ENCODE measurements around the gene NDUFS6. TPM values are rescaled to one million over a fixed set of nuclear protein-coding genes. Genes with fewer than 3 reads are reported as not detected.

Gene NDUFS6
- total RNA-seq, 1 donor from 2014 or later = 26.7 TPM

DNA sequence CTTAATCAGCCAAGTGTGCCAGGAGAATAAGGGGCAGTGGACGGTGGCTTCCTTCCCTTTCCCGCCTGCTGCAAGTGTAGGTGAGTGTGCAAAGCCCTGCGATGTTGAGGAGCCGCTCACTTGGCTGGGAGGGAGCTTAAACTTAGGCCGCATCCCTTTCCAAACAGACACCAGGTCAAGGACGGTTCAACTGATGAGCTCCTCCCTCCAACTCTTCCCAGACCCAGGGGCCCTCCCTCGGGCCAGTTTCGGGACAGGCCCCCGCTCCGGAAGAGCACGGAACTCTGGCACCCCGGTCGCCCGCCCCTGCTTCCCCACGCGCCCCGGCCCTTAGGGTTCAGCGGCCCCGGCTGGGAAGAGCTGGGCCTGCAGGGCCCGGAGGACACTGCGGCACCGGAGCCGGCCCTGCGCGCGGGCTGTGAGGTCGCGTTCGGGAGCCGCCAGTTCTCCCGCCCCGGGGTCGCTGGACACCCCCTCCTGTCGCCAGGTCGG lies 2.1 kb upstream of the NDUFS6 start:
- Mint-ChIP-seq H3K4me1 (peaks cover 26% of the 10 kb centered on the region), H3K27ac (no peak overlapping the region), H3K36me3 (peaks cover 29% of the 10 kb centered on the region), H3K4me3 (peak overlapping the region; percentile 89), H3K27me3 (ENCODE audit: low read depth) (no peaks in the 10 kb centered on the region), H3K9me3 (no peaks in the 10 kb centered on the region)
- DNase-seq (ENCODE audit: low spot score in 2 of 2, unreplicated experiment in 2 of 2) = no peak
- TF ChIP-seq, protein P1, sequence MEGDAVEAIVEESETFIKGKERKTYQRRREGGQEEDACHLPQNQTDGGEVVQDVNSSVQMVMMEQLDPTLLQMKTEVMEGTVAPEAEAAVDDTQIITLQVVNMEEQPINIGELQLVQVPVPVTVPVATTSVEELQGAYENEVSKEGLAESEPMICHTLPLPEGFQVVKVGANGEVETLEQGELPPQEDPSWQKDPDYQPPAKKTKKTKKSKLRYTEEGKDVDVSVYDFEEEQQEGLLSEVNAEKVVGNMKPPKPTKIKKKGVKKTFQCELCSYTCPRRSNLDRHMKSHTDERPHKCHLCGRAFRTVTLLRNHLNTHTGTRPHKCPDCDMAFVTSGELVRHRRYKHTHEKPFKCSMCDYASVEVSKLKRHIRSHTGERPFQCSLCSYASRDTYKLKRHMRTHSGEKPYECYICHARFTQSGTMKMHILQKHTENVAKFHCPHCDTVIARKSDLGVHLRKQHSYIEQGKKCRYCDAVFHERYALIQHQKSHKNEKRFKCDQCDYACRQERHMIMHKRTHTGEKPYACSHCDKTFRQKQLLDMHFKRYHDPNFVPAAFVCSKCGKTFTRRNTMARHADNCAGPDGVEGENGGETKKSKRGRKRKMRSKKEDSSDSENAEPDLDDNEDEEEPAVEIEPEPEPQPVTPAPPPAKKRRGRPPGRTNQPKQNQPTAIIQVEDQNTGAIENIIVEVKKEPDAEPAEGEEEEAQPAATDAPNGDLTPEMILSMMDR (IDR thresholded peaks at IDR 0.05; ENCODE audit: unreplicated experiment) = no peak

DNA sequence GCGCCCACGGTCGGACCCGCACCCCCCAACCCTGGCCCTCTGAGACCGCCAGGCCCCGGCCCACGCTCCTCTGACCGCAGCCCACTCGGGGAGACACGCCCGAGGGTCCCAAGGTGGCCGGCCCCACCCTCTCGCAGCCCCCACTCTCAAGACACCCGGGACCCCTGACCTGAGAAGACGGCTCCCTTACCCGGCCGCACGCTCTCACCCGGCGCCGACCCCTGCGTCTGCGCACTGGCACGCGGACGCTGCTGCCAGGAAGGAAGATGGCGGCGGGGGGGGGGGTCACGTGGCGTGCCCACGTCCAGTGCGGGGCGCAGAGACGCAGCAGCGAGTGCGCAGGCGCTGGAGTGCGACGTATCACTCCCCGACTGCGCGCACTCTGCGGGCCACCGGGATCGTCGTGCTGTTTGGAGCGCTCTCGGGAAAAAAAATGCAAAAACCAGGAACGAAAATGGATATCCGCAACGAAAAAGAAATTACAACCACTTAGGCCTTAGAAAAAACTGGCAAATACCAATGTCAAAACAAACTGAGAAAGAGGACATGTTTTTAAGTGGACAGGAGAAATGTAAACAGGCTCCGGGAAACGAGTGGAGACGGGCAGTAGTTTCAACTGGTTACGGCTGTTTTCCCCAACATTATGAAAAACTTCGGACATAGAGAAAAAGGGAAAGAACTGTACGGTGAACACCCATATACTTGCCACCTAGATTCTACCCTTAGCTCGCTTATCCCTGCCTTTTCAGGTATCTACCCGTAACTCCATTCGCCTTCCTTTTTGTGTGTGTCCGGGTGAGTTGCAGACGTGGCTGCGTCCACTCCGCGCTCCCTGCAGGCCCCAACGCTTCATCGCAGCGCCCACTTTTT lies 1.4 kb upstream of the NDUFS6 start, which contains the start of gene MRPL36:
Gene MRPL36, minus strand, starts transcription at position 236 of the 870 bp plus-strand sequence. CDS start 902 bp downstream, outside the sequence.
- peak; percentile 91 to 93 for DNase-seq (ENCODE audit: low spot score in 2 of 2, unreplicated experiment in 2 of 2)
- H3K4me1 Mint-ChIP-seq = peaks cover 26% of the 10 kb centered on the region
- TF ChIP-seq, protein P1 (IDR thresholded peaks at IDR 0.05; ENCODE audit: unreplicated experiment) = no peak

DNA sequence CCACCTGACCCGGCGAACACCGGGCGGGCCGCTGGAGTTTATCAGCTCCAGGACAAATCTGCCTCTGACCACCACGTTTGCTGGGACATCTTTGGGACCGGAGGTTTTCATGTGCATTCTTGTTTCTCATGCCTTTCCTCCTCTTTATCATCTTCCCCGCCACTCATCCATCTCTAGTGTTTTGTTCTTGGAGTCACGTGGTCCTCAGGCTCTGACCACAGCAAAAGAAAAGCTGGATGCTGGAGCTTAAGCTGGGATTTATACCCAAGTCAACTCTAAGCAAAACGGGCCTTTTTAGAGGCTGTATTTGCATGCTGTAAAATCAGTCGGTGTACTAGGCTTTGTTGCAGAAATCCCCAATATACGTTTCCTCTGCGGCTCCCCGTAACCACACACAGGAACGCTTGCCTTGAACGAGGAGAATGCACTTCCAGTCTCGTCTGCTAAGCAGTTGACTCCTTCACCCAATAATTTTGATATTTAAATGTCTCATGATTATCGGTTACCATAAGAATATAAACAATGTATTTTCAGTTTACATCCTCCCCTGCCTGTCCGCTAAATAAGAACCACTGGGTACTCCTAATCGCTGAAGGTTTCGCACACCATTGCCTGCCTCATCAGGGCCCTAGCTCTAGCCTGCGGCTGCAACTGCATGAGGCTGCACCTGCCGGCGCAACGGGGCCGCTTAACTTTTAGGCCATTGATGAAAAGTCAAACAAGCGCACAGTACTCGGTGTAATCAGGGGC lies 560 bp upstream of the NDUFS6 start:
- peaks cover 32% of the 10 kb centered on the region for H3K36me3 Mint-ChIP-seq
- peak in 1 of 2 experiments; percentile 57 for DNase-seq (ENCODE audit: low spot score in 2 of 2, unreplicated experiment in 2 of 2)

More for the DNA sequence above, 1.4 kb upstream of the NDUFS6 start, which contains the start of gene MRPL36:
- Mint-ChIP-seq H3K27me3 (ENCODE audit: low read depth) (no peaks in the 10 kb centered on the region), H3K36me3 (peaks cover 35% of the 10 kb centered on the region), H3K9me3 (no peaks in the 10 kb centered on the region), H3K4me3 (peak within 1 kb of the TSS; percentile 89), H3K27ac (peak within 1 kb of the TSS; percentile 99)

DNA sequence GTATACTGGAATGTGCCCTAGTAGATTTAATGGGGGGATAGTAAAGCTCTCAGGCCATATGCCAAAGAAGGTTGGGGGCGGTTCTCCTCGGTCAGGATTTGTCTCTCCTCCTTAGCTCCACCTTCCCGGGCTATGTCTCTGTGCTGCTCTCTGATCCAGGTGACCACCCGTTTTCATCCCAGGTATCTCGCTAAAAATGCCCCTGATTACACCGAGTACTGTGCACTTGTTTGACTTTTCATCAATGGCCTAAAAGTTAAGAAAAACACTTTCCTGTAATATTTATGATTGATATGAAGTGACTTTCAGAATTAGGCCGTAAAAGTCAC lies 724 bp downstream of the NDUFS6 start:
- H3K4me1 Mint-ChIP-seq = peaks cover 26% of the 10 kb centered on the region
- H3K27ac Mint-ChIP-seq = peak overlapping the region; percentile 87
- TF ChIP-seq, protein P1 (IDR thresholded peaks at IDR 0.05; ENCODE audit: unreplicated experiment) = no peak
- no peak for DNase-seq (ENCODE audit: low spot score in 2 of 2, unreplicated experiment in 2 of 2)
- no peaks in the 10 kb centered on the region for H3K9me3 Mint-ChIP-seq
- peak overlapping the region; percentile 89 for H3K4me3 Mint-ChIP-seq
- H3K36me3 Mint-ChIP-seq = peaks cover 38% of the 10 kb centered on the region
- no peaks in the 10 kb centered on the region for H3K27me3 Mint-ChIP-seq (ENCODE audit: low read depth)

More for the DNA sequence above, 560 bp upstream of the NDUFS6 start:
- TF ChIP-seq, protein P1 (IDR thresholded peaks at IDR 0.05; ENCODE audit: unreplicated experiment) = no peak
- H3K4me1 Mint-ChIP-seq = peaks cover 26% of the 10 kb centered on the region
- H3K27me3 Mint-ChIP-seq (ENCODE audit: low read depth) = no peaks in the 10 kb centered on the region
- peak overlapping the region; percentile 99 for H3K27ac Mint-ChIP-seq
- no peaks in the 10 kb centered on the region for H3K9me3 Mint-ChIP-seq
- peak overlapping the region; percentile 89 for H3K4me3 Mint-ChIP-seq

DNA sequence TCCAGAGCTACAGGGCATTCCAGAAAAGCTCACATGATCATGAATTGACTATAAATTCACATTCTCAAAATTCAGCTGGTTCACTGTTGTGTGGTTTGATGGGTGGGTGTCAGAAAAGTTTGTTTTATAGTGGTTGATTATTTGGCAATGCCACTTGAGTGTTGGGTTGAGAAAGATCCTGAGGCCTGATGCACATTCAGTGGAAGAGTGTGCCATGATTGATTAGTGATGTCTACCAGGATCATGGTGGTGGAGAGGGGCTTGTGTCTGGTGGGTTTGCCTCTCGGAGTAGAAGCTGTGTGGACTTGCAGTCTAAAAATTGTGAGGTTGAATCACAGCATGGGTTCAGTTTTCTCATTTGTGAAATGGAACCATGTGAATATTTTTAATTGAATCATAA lies 2.0 kb downstream of the NDUFS6 start:
- H3K4me3 Mint-ChIP-seq = peak overlapping the region; percentile 46
- no peak overlapping the region for H3K27ac Mint-ChIP-seq

More for the DNA sequence above, 2.0 kb downstream of the NDUFS6 start:
- Mint-ChIP-seq H3K9me3 (no peaks in the 10 kb centered on the region), H3K27me3 (ENCODE audit: low read depth) (no peaks in the 10 kb centered on the region), H3K36me3 (peaks cover 44% of the 10 kb centered on the region), H3K4me1 (peaks cover 26% of the 10 kb centered on the region)
- TF ChIP-seq, protein P1 (IDR thresholded peaks at IDR 0.05; ENCODE audit: unreplicated experiment) = no peak
- DNase-seq (ENCODE audit: low spot score in 2 of 2, unreplicated experiment in 2 of 2) = no peak

All from mesothelial cell of epicardium (in vitro differentiated cells).